ENCODE data around the gene OR5H14. TPM values are rescaled to one million over a fixed set of nuclear protein-coding genes. Genes with fewer than 3 reads are reported as not detected.

The OR5H14 gene
- polyA plus RNA-seq, 1 experiment, result not detected

DNA sequence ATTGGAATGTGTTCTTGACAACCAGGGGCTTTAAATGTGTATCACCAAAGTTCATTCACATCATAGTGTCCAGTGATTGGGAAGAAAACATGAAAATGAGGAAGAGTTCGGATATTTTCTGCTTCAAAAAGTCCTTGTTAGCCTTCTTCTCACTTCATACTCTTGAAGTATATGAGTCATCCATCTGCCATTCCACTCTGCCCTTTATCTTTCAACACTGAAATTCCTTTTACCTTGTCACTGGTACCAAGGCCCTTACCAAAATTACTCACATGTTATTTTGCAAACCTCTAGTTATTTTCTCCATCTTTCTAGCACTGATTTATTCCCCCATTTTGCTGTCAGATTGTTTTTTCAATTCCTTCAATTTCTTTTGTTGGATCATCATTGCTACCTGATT is 51.7 kb downstream of the OR5H14 start:
- TF ChIP-seq, protein P1, sequence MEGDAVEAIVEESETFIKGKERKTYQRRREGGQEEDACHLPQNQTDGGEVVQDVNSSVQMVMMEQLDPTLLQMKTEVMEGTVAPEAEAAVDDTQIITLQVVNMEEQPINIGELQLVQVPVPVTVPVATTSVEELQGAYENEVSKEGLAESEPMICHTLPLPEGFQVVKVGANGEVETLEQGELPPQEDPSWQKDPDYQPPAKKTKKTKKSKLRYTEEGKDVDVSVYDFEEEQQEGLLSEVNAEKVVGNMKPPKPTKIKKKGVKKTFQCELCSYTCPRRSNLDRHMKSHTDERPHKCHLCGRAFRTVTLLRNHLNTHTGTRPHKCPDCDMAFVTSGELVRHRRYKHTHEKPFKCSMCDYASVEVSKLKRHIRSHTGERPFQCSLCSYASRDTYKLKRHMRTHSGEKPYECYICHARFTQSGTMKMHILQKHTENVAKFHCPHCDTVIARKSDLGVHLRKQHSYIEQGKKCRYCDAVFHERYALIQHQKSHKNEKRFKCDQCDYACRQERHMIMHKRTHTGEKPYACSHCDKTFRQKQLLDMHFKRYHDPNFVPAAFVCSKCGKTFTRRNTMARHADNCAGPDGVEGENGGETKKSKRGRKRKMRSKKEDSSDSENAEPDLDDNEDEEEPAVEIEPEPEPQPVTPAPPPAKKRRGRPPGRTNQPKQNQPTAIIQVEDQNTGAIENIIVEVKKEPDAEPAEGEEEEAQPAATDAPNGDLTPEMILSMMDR (IDR thresholded peaks at IDR 0.05; ENCODE audit: insufficient read depth, low read depth, low read length), result no peak
- CTCF ChIA-PET, result no interaction called here

More for the DNA sequence above, 51.7 kb downstream of the OR5H14 start:
- no peaks in the 10 kb centered on the region for H3K36me3 ChIP-seq (ENCODE audit: control insufficient read depth, insufficient read depth, low read length)
- no peak for DNase-seq (ENCODE audit: low read depth)
- H3K4me3 ChIP-seq (ENCODE audit: low read depth, low read length), result no peak overlapping the region
- POLR2A ChIA-PET, result no interaction called here
- no peaks in the 10 kb centered on the region for H3K27me3 ChIP-seq (ENCODE audit: control insufficient read depth, insufficient read depth, low read length)

Other genes with a start within 250 kb of the OR5H14 start
- gene RIOX2, start 175.0 kb upstream of the OR5H14 start, polyA plus RNA-seq (2011; rRNA removed), result 19.6 and 24.2 TPM in 2 replicates
- gene GABRR3, start 112.2 kb upstream of the OR5H14 start, polyA plus RNA-seq (2011; rRNA removed), result not detected in 2 replicates
- gene OR5AC2, start 60.3 kb upstream of the OR5H14 start, polyA plus RNA-seq (2011; rRNA removed), result not detected in 2 replicates
- gene OR5H1, start 16.8 kb upstream of the OR5H14 start, polyA plus RNA-seq (2011; rRNA removed), result not detected in 2 replicates
- gene OR5H15, start 19.2 kb downstream of the OR5H14 start, polyA plus RNA-seq (2011; rRNA removed), result not detected in 2 replicates
- not detected in 2 replicates for gene OR5H6, start 116.8 kb downstream of the OR5H14 start, polyA plus RNA-seq (2011; rRNA removed)
- not detected in 2 replicates for gene OR5H2, start 135.0 kb downstream of the OR5H14 start, polyA plus RNA-seq (2011; rRNA removed)
- gene OR5K4, start 206.4 kb downstream of the OR5H14 start, polyA plus RNA-seq (2011; rRNA removed), result not detected in 2 replicates
- gene OR5K3, start 243.2 kb downstream of the OR5H14 start, polyA plus RNA-seq (2011; rRNA removed), result not detected in 2 replicates

All from BJ (cell line).